Left renal pelvis (tissue), 4 donors: ENCODE results near the gene KCNT2. TPM values are rescaled to one million over a fixed set of nuclear protein-coding genes. Genes with fewer than 3 reads are reported as not detected.
"Not testable (repeated sequence)": the region's sequence is repeated elsewhere in the genome, so short reads cannot be mapped to it uniquely, and the experiment has no call there.

Experiments
- DNase-seq, 4 donors: peaks; one replicate each; pipeline ENCODE4 v3.0.0-alpha.2; 2013; ENCODE audit warnings: low read depth in 4 of 4, low spot score in 3 of 4
- polyA plus RNA-seq, 4 donors: library from polyadenylated mRNA; unstranded; fragments of 120-200 nt; gene quantifications; one replicate each; pipeline ENCODE4 v1.2.1, GENCODE V29; 2013; ENCODE audit not compliant: insufficient read length in 4 of 4

The KCNT2 gene
- polyA plus RNA-seq, 4 donors = 8.0 to 13.9 (median 12.0) TPM

DNA sequence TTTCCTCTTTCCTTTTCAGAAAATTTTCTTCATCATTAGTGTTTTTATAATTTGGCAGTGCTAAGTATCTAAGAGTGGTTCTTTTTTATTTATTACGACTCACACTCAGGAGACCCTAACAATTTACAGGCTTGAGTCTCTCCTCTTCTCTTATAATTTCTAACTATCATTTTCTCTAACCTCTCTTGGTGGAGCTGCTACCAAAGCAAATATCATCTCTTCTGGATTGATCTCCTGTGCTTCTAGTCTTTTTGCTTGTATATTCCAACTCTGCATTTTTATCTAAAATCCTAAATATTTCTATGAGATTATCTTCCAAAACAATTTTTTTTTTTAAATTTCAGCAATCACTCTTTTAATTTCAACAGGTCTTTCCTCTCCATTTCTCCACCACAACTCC is 250.3 kb downstream of the KCNT2 start:
- DNase-seq = no peak

DNA sequence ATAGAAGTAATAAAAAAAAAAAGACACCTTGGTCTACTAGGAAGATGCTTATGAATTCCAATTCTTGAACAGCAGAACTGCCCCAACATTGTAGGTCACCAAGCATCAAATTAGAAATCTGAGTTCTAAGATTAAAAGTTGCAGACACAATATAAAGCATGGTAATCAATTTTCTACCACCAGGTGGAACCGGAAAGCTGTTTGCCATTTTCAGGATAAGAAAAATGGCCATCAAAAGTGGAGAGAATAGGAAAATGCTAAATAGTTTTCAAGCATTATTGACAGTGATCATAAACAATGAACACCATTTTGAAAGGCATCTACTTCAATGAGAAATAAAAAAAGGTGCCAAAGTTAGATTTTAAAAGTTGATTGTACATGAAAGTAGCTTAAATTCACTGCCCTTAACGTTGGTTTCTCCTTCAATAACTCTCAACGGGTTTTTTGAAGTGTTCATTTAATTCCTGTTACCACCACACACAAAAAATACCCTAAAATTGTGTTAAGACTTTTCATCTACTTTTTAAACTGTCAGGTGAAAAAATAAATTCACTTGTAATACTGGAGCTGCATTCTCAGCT is 252.9 kb downstream of the KCNT2 start:
- no peak for DNase-seq

DNA sequence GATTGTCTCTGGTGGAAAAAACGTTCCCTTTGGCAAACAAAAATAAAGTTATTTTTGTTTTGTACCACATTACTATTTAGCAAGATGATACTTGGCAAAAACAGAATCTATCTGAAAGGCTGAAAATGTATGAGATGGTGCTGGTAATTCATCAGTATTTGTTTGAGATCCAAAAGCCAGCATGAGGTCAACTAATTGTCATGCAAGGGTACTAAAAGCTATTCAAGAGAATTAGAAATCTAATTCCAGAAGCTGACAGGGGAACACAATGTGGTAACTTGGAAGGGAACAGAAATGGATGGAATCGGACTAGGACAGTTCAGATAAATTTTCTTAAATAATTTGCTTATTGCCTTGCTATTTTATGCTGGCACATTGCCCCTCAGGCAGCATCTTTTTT is 263.8 kb downstream of the KCNT2 start:
- no peak for DNase-seq

DNA sequence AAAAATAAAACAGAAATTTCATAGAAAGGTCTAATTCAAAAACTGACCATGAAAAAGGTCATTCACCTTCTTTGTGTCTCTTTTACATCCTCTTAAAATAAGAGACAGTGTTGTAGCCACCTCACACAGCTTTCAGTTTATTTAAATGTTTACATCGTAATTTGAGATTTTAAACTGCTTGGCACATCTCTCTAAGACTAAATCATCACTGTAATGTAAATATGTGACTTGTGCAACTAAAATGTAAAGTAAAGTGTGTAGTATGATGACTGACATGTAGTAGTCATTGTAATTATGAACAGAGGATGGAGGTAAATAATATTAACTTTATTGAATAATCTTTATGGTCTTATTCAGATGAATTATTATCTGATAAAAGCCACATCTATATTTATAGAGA is 283.9 kb downstream of the KCNT2 start:
- no peak for DNase-seq

DNA sequence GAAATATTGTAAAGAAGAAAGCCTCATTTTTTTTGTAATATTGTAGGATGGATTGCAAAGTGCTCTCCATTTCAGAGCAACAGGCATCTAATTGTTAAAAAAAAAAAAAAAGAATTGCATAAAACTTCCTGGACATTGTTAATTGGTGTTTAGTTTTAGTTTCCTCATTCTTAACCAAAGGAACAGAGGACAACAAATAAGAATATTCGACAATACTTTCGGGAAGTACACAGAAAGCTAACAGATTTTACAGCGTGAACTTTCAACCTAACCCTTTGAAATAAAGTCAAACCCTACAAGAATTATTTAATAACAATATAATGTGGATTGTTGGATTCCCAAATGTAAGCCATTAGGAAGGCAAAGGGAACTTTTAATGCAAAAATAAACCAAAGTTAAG is 284.4 kb downstream of the KCNT2 start:
- DNase-seq = no peak

DNA sequence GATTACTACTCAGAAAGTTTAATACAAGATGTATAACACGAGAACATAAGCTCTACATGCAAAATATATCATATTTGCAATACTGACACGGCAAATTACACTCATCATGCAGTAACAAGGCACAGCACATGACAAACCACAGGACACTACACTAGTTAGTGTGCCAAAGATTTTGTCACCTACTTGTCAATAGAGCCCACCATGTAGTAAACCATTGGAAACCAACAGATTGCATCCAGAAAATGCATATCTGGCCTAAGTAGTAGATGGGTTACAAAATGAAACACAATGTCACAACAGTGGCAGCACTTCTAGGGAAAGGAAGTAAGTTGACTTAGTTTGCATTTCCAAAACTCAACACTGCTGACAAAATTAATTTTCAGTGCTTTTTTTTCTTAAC is 288.9 kb downstream of the KCNT2 start:
- DNase-seq = no peak

DNA sequence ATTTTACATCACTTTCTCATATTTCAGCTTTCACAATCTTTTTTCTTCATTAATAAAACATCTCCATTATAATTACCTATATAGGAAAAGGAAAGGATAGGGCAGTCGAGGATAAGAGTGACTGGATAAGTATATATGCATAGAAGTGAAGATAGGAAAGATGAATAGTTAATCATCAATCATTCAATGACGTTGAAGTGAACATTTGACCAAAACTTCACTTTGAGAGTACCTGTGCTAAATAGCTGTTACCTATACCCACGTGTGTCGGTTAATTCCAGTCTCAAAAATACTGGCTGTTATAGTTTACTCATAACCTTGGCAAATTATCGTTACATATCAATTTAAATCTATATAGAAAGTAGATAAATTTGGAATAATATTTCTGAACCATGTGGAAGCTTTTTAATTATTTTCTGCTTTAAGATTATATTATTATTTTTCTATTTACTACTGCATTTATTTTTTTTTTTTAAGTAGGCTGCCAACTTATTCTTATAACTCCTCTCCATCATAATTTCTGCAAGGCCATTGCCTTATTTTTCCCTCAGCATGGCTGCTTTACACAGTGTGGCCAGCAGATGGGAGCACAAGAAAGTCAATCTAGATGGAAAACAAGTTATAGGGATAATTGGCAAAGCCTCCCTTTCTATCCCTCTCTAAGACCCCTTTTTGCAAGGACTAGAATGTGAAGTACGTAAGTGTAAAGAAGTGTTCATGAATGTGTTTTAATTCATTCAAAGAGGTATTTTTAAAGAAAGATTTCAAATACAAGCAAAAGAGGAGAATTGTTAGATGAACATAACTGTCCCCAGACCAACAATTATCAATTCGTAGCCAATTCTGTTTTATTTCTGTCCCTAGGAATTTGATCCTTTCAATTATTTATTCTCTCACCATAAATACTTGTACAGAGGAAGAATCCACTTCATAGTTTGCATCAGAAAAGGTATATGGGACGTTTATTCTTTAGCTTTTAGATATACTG is 290.4 kb downstream of the KCNT2 start:
- peak in 2 of 4 donors; percentile 9 to 18 for DNase-seq

DNA sequence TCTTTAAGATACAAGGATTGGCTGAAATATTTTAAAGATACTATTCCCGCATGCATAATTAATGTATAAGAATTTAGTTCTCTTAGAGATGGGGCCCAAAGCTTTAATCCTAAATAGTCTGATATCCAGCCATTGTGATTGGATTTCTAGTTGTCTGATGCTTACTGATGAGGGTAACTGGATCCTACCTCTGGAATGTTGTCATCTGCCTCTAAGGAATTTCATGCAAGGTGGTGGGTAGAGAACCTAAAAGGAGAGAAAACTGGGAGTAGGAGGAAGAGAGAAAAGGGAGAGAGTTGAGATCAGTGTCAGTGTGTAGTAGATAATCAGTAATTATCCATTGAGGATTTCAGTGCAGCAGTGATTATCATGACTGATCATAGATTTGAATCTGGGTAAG is 295.5 kb downstream of the KCNT2 start:
- no peak for DNase-seq

DNA sequence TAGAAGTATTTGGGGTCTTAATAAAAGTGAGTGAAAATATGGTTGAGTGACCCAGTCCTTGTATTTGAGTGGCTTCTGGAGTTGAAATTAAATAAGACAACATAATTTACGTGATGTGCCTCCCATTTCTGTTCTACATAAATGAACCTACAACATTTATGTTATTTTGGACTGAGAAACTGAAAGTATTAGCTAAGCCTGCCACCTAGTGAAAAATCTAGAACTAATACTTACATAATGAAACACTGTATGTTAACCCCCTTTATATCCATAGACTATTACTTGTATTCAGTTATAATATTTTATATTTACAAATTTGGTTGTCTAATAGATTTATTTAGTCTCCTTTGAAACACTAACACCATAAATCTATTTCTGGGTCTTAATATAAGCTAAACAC is 298.9 kb downstream of the KCNT2 start:
- DNase-seq = no peak

DNA sequence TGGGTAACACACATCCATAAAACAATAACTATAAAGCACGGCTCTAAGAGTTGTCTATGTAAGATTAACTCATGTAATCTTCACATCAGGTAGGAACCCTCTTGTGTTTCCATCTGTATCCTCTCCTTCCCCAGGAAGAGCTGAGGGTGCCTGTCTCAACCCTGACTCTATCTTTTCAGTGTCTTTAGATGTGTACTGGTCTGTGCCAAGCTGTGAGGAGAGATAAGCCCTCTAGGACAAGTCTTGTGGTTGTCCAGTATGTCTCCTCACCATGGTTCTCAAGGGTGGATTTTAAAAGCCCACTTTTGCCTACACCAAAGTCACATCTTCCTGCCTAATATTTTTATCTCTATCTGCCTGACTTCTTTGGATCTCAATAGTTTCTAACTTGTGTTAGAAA is 300.1 kb downstream of the KCNT2 start:
- DNase-seq = no peak

DNA sequence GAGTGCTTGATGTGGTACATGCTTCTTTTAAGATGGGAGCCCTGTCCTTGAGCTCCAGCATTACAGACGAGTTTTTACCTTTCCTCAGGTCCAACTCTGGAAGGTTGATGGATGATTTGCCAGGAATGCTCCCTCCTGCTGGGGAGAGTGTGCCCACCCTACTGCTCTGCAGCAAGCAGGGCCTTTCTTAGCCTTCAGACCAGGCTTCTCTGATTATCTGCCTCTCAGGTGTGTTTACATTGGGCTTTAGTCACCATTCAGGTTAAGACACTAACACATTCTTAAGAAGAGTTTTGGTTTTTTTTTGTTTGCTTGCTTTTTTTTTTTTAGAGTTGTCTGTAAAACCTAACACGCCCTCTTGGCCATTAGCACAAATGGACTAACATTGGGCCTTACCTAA is 301.8 kb downstream of the KCNT2 start:
- DNase-seq = no peak

DNA sequence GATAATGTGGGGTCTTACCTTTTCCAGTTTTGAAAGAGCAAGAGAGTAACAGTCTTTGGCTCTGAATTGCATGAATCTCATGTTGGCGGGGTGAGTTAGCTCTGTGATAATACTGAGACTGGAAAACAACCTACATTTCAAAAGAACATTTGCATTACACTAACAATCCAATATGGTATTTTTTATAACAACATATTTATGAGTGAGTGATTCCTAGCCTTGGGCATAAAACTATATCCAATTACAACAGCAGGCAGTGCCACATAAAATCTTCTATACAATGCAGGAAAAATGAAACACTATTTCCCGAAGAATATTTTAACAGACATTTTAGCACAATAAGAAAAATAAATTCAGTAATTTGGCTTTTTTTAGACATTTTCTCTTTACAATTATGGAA is 303.0 kb downstream of the KCNT2 start:
- DNase-seq = no peak

DNA sequence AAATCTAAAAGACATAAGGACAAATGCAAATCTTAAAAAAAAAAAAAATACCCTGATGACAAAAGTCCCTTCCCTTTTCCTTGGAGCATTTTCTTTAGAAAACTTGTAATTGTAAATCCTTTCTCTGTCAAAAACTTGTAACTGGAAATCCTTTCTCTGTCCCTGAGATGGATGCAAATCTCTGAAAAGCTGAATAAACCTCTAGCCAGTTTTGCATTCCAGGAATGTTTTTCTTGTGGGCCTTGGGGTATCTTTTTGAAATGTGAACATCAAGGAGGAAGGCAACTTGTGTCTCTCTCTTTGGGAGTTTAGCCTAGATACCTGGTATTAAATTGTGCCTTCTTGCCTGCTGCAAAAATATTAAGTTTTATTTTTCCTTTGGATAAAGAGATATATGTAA is 305.3 kb downstream of the KCNT2 start:
- DNase-seq = no peak

DNA sequence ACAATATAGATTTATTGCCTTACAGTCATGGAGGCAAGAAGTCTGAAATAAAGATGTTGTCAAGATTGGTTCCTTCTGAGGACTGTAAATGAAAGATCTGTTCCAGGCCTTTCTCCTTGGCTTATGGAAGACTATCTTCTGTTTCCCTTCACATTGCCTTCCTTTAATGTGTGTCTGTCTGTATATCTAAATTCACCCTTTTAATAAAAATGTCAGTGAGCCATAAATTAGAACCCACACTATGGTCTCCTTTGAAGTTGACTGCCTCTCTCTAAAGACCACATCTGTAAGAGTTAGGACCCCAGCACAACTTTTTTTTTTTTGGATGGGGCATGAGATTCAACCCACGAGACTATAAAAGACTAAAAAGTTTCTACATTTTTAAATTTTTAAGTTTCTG is 305.8 kb downstream of the KCNT2 start:
- DNase-seq = peak in 2 of 4 donors; percentile 21

DNA sequence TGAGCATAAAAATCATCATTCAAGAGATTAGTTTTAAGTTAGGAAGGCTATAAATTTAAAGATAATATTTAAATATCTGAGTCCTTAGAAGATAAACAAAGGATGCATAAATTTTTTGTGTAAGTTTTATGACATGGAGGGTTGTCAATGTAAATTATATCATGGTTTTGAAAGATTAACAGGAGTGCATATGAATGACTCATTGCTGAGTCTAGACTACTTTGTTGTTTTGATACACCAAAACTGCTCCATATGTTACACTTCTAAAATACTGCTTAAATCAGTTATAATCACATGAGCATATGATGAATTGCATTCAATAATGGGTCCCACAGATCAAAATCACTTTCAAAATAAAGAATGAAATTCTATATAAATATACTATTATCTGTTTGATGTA is 312.5 kb downstream of the KCNT2 start:
- no peak for DNase-seq

DNA sequence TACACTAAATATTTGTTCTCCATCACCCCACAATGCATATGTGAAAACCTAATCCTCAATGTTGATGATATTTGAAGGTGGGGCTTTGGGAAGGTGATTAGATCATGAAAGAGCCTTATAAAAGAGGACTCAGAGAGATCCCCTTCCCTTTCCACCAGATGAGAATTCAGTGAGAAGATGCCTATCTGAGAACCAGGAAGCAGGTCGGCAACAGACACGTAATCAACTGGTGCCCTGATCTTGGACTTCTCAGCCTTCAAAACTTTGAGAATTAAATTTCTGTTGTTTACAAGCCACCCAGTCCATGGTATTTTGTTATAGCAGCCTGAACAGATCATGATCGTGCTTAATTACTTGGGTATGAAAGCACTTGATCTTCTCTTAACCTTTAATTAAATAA is 329.4 kb downstream of the KCNT2 start:
- DNase-seq = no peak

DNA sequence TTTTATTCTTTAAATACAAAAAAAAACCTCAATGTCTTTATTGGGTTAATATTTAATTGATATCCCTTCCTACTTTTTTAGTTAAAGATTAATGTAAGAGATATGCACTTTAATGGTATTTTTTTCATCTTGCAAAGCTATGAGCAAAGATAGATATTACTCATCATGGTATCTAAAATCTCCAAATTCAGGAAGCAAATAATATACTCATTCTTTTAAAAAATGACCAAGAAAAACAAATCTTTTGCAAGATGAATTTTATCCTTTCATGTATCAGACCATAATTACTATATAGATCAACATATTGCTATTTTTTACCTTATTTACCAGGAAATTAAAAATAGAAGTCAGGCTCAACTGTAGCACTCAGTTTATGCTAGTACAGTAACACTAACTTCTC is 330.4 kb downstream of the KCNT2 start:
- no peak for DNase-seq

DNA sequence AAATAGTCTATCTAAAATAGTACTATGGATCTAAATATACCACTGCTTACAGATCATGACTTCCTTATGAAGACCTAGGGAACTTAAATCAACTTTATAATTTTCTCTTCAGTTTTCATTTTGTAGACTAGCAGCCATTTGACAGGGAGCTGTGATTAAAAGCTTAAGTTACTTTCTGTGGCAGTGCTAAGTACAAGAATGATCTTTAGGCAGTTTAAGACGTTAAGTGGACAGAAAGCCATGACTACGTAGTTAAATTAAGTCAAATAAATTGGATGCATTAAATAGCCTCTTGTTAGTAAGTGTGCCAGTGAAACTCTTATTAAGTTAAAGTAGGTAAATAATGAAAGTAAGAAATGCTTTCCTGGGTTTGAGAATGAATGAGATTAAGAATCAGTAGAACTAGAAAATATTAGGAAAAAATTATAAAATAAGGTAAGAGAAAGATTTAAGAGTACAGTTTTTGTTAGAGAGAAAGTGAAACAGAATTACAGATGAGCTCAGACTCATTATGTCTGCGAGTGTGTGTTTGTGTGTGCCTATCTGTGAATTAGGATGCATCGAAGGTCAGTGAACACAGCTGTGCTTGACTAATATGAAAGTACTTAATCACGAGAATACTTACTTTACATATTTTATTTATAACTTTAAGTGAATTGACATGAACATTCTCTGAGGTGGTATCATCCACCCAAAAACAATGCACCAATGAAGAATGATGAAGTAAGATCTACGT is 336.9 kb downstream of the KCNT2 start:
- DNase-seq = no peak

DNA sequence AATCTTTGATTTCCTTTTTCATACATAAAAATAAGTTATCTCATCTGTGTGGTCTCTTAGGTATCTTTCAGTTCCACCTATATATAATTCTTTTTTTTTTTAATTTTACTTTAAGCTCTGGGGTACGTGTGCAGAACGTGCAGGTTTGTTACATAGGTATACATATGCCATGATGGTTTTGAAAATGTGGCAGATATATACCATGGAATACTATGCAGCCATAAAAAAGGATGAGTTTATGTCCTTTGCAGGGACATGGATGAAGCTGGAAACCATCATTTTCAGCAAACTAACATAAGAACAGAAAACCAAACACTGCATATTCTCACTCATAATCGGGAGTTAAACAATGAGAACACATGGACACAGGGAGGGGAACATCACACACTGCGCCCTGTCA is 345.2 kb downstream of the KCNT2 start:
- not testable (repeated sequence) for DNase-seq

DNA sequence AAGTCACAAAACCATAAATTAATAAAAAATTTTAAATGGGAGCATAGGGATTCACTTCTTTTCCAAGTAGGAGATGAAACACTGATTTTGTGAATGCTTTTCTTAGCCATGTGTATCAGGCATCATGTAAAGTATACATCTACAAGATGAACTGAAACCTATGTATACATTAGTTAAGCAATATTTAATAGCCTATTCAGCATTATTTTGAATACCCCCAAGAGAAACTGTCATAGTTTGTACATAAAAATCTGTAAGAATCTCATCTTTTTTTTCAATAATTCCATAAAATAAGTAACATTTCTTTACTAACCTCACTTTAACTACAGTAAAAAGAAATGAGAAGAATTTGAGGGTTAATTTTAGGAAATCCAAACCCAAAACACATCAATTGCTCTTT is 348.0 kb downstream of the KCNT2 start:
- no peak for DNase-seq

DNA sequence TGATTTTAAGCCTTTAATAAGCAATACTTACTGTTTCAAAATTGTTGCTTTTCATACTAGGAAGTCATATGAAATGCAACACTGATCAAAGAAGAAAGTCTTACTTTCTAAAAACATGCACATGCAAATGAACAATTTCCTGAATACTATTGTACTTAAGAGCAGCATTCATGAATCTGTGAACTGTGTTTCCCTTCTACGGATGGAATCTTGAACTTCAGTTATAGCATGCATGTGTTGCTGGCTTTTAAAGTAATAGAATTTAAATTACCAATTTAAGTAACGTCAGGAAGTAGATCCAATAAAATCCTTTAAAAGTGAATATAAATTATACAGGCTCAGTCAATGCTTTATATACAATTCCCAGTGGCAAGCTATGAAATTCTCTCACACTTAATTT is 348.9 kb downstream of the KCNT2 start:
- DNase-seq = no peak

DNA sequence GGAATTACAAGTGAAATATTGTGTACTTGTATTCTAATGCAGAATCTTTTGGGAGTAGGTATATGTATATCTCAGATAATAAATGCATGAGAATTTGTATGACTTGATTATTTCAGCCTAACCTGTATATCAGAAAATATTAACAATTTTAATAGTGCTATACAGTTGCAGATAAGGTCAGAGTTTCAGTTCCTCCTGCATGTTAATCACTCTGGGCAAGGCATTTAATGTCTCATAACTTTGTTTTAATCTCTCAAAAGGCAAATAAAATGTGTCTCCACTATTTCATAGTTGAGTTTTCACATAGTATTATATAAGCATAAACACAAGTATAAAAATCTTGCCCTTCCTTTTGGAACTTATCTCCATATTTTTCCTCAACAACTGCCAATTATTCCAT is 352.5 kb downstream of the KCNT2 start:
- DNase-seq = no peak
